Fibroblast of mammary gland (primary cell): Measurements from ENCODE around the gene CENPN.

Experiments used
- DNase-seq: peaks from one replicate; pipeline ENCODE4 v3.0.0-alpha.2; 2010; ENCODE audit warnings: low read depth
- H3K4me3 ChIP-seq: 2 replicates; pipeline ENCODE4 v1.5.1; 2011; ENCODE audit warnings: low read depth, mild to moderate bottlenecking, low read length, moderate library complexity; ENCODE audit not compliant: control insufficient read depth
- CTCF ChIP-seq: conservative IDR thresholded peaks from 2 replicates; pipeline ENCODE4 v1.5.1; 2011; ENCODE audit warnings: low read depth, low read length, inconsistent platforms; ENCODE audit not compliant: control insufficient read depth, insufficient read depth

The CENPN gene

GRCh38 chr16:81014672-81015071 is 7.7 kb downstream of the CENPN start:
- H3K4me3 ChIP-seq = no peak overlapping the region
- no peak for TF ChIP-seq CTCF
- DNase-seq = no peak

- TF ChIP-seq CTCF = no peak
- no peak for DNase-seq
- H3K4me3 ChIP-seq = no peak overlapping the region
Observed at GRCh38 chr16:81018496-81018895, 11.5 kb downstream of the CENPN start.

GRCh38 chr16:81026429-81026828 is 19.4 kb downstream of the CENPN start:
- no peak for DNase-seq
- TF ChIP-seq CTCF = no peak
- no peak overlapping the region for H3K4me3 ChIP-seq

- no peak for TF ChIP-seq CTCF
- DNase-seq = no peak
- H3K4me3 ChIP-seq = no peak overlapping the region
Observed at GRCh38 chr16:81029930-81030604, 23.1 kb downstream of the CENPN start.

GRCh38 chr16:81035398-81035974 is 28.5 kb downstream of the CENPN start, which contains the start of gene ATMIN:
Gene ATMIN (plus strand): TSS chr16:81035842. CDS start chr16:81035871, 29 bp downstream.
- DNase-seq = peak; percentile 67
- peak within 1 kb of the TSS; percentile 65 for H3K4me3 ChIP-seq
- TF ChIP-seq CTCF = peak; percentile 52

- H3K4me3 ChIP-seq = peak overlapping the region; percentile 65
- TF ChIP-seq CTCF = no peak
- peak; percentile 19 for DNase-seq
Observed at GRCh38 chr16:81035975-81036750, 29.1 kb downstream of the CENPN start.
